Measurements from ENCODE around the gene TELO2.

The TELO2 gene

DNA sequence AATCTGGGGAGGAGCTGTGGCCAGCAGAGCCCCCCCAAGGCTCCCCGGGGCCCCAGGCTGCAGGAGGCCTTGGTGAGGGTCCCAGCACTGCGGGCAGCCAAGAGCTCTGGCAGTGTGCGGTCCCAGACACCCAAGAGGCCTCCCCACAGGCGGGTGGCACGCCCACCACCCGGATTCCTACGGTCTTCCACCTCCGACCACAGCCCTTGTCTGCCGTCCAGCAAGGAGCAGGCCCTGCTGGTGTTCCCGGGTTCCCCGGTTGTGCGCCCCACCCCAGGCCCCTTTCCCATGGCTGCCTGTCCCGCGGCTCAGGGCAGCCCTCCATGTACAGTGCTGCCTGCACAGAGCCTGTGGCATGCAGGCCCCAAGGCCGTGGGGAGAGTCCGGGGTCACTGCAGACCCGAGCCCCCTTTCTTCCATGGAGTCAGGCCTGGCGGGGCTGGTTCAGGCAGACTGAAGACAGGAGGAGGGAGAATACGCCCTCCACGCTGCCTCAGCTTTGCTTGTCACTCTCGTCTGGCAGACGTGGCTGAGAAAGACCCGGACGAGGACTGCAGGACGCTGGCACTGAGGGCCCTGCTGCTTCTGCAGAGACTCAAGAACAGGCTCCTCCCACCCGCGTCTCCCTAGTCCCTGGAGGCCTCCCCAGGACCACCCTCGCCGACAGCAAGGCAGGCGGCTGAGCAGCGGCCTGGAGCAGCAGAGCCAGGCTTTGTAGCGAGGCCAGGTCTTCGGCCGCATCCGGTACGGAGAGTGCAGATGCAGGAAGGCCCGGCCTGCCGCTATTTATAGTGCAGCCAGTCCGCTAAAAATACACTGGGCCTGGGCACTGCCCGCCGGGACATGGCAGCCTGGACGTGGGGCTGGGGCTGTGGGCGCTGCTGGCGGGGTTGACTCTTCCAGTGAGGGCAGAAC is 16.4 kb downstream of the TELO2 start:
- no peak for DNase-seq (ENCODE audit: low read depth in 2 of 2)
- TF ChIP-seq, protein P1, sequence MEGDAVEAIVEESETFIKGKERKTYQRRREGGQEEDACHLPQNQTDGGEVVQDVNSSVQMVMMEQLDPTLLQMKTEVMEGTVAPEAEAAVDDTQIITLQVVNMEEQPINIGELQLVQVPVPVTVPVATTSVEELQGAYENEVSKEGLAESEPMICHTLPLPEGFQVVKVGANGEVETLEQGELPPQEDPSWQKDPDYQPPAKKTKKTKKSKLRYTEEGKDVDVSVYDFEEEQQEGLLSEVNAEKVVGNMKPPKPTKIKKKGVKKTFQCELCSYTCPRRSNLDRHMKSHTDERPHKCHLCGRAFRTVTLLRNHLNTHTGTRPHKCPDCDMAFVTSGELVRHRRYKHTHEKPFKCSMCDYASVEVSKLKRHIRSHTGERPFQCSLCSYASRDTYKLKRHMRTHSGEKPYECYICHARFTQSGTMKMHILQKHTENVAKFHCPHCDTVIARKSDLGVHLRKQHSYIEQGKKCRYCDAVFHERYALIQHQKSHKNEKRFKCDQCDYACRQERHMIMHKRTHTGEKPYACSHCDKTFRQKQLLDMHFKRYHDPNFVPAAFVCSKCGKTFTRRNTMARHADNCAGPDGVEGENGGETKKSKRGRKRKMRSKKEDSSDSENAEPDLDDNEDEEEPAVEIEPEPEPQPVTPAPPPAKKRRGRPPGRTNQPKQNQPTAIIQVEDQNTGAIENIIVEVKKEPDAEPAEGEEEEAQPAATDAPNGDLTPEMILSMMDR (IDR thresholded peaks at IDR 0.05; ENCODE audit: low read depth, low read length) = no peak
- H3K4me3 ChIP-seq (replicated peaks in 1 of 2; ENCODE audit: low read depth in 2 of 2, low read length in 2 of 2) = no peak overlapping the region

DNA sequence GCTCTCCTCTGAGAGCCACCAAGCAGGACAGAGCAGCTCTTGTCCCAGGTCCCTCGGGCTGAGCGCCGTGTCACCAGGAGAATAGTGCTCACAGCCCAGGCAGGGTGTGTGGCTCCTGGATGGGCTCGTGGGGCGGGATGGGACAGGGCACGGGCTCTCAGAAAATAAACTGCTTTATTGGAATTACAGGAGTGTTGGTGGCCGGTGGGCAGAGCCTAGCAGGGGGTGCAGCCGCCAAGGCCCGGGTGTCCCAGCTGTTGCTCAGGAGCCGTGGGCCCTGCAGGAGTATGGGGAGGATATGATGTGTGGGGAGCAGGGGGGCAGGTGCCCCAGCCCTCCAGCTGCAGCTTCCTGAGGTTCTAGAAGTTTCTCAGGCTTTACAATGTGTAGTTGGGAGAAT is 17.1 kb downstream of the TELO2 start:
- H3K4me3 ChIP-seq (replicated peaks in 1 of 2; ENCODE audit: low read depth in 2 of 2, low read length in 2 of 2) = no peak overlapping the region
- DNase-seq (ENCODE audit: low read depth in 2 of 2) = no peak
- TF ChIP-seq, protein P1 (IDR thresholded peaks at IDR 0.05; ENCODE audit: low read depth, low read length) = no peak

DNA sequence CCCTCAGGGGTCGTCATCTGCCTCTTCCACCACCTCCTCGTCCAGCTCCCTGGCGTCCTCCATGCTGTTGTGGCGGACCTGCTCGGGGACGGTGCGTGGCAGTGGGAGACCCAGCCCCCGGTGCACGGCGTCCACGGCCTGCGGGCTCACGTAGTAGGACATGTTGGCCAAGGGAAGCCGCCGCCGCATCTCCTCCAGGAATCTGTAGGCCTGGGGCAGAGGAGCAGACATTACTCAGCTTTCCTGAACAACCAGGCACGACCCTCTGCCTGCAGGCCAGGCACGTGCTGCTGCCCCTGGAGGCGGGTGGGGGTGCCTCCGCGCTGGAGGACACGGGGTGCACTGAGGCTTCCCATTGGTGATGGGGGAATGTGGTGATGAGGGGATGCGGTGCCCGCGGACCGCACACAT is 17.8 kb downstream of the TELO2 start:
- TF ChIP-seq, protein P1 (IDR thresholded peaks at IDR 0.05; ENCODE audit: low read depth, low read length) = no peak
- no peak for DNase-seq (ENCODE audit: low read depth in 2 of 2)
- no peak overlapping the region for H3K4me3 ChIP-seq (replicated peaks in 1 of 2; ENCODE audit: low read depth in 2 of 2, low read length in 2 of 2)

DNA sequence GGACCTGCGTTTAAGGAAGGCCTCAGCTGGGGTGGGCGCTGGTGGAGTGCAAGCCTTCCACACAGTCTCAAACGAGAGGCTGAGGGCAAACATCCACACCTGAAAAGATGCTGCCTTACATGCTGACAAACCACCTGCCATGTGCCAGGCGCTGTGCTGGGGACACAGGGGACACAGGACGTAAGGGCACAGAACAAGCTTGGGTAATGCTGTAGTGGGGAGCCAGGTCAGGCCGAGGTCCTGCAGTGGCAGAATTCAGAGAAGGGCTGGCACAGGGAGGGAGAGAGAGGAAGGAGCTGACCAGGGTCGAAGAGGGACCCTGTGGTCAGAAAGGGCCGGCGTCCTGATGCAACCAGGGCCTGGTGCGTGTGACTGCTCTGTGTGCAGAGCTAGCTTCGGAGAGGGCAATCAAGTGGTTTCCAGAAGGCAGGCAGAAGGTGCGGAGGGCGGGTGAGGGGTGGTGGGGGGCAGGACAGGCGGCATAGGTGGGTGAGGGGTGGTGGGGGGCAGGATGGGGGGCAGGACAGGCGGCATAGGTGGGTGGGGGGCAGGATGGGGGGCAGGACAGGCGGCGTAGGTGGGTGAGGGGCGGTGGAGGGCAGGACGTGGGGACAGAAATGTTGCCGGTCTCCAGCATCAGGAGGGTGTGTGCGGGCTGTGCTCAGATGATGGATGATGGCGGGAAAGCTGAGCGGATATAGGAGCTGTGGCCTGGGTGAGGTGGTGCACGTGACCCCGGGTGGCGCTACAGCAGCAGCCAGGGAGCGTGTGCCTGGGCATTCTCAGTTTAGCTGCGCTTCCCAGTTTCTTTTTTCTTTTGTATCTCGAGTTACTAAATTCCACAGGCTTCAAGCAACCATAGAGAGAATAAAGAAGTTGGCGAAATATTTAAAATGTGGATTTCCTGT is 18.8 kb downstream of the TELO2 start:
- no peak for DNase-seq (ENCODE audit: low read depth in 2 of 2)
- TF ChIP-seq, protein P1 (IDR thresholded peaks at IDR 0.05; ENCODE audit: low read depth, low read length) = no peak
- H3K4me3 ChIP-seq (replicated peaks in 1 of 2; ENCODE audit: low read depth in 2 of 2, low read length in 2 of 2) = no peak overlapping the region

DNA sequence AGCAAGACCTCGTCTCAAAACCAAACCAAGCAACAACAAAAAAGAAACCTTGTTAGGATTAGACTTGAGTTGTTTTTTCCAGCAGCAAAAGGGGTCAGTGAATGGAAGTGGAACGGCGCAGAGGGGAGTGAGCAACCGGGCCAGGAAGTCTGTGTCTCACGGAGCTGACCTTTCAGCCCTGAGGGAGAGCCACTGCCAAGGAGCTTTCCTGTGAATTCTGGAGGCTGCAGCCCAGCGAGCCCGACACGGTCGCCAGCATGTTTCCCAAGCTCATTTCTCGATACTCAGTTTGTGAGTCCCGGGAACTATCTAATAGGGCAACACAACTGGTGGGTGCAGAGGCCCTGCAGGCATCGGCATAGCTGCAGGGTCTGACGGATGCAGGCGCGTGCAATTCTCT is 19.6 kb downstream of the TELO2 start:
- no peak overlapping the region for H3K4me3 ChIP-seq (replicated peaks in 1 of 2; ENCODE audit: low read depth in 2 of 2, low read length in 2 of 2)
- DNase-seq (ENCODE audit: low read depth in 2 of 2) = no peak
- TF ChIP-seq, protein P1 (IDR thresholded peaks at IDR 0.05; ENCODE audit: low read depth, low read length) = no peak

DNA sequence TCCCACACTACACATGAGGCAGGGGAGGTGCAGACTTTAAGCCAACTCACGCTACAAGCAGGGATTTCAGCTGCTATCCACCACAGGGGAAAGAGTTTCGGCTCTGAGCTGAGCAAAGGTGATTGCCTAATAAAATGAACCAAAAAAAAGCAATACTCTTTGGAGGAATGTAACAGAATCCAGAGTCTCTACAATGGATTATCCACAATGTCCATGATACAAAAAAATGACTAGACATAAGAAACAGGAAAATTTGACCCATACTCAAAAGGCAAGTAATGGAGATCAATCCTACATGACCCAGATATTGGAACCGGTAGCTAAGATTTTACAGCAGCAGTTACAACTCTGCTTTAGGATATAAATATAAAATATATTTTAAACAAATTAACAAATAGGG is 21.3 kb downstream of the TELO2 start:
- DNase-seq (ENCODE audit: low read depth in 2 of 2) = no peak
- TF ChIP-seq, protein P1 (IDR thresholded peaks at IDR 0.05; ENCODE audit: low read depth, low read length) = no peak
- H3K4me3 ChIP-seq (replicated peaks in 1 of 2; ENCODE audit: low read depth in 2 of 2, low read length in 2 of 2) = no peak overlapping the region
